Sigmoid colon (tissue), 4 donors: ENCODE measurements around the gene WNK2.

Experiments used
- CTCF ChIP-seq, 4 experiments: fragments of 450-650 bp in 3 of 4; fragments of 200-600 bp in 1 of 4; IDR thresholded peaks; one replicate each; pipeline ENCODE4 v1.5.1; 2016 to 2019; ENCODE audit warnings: antibody characterized with exemption in 4 of 4, mild to moderate bottlenecking in 3 of 4, moderate library complexity in 2 of 4
- POLR2A ChIP-seq, 2 donors: fragments of 450-650 bp; IDR thresholded peaks; one replicate each; pipeline ENCODE4 v1.6.1; 2016; ENCODE audit warnings: antibody characterized with exemption in 2 of 2, mild to moderate bottlenecking in 2 of 2, moderate library complexity in 2 of 2
- POLR2AphosphoS5 ChIP-seq, 4 donors: sonication (generic); formaldehyde crosslinking; IDR thresholded peaks; one replicate each; pipeline ENCODE4 v1.6.1; 2017; ENCODE audit warnings: antibody characterized with exemption in 4 of 4

DNA sequence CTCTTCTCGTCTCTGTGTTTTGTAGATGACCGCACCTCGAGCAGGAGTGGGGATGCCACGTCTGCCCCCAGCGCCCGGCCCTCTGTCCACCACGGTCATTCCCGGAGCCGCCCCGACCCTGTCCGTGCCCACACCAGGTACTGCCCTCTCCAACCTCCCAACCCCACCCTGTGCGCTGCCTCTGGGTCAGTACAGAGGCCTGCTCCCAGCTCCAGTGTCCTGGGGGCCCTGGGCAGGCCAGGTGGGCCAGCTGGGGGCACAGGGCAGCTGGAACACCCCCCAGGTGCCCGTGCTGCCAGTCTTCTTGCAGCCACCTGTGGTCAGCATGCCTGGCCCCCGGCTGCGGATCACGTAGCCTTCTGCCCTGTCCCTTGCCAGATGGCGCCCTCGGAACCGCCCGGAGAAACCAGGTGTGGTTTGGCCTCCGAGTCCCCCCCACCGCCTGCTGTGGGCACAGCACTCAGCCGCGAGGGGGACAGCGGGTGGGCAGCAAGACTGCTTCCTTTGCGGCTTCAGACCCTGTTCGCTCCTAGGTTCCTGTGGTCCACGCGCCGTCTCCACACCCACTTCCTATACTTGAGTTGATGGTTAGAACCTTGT, 133.7 kb downstream of the WNK2 start:
- TF ChIP-seq CTCF (IDR thresholded peaks at IDR 0.05): no peak
- TF ChIP-seq POLR2A (IDR thresholded peaks at IDR 0.05): no peak
- TF ChIP-seq POLR2AphosphoS5 (IDR thresholded peaks at IDR 0.05): no peak
